SH-SY5Y (cell line): ENCODE results near the gene SORBS2.

Source experiments
- GATA2 ChIP-seq: IDR thresholded peaks from 2 replicates; pipeline ENCODE4 v1.6.1; 2011; ENCODE audit warnings: mild to moderate bottlenecking, low read depth, low read length
- GATA3 ChIP-seq: IDR thresholded peaks from 2 replicates; pipeline ENCODE4 v1.6.1; 2011; ENCODE audit warnings: low read depth, mild to moderate bottlenecking, low read length, moderate library complexity

The SORBS2 gene

GRCh38 chr4:185637163-185637875 is 174.7 kb downstream of the SORBS2 start:
- TF ChIP-seq GATA3 = no peak

GRCh38 chr4:185634066-185634652 is 177.8 kb downstream of the SORBS2 start:
- TF ChIP-seq GATA3 (no peak), GATA2 (no peak)

GRCh38 chr4:185626798-185627197 is 185.2 kb downstream of the SORBS2 start:
- no peak for TF ChIP-seq GATA2
- no peak for TF ChIP-seq GATA3

GRCh38 chr4:185625503-185625902 is 186.5 kb downstream of the SORBS2 start:
- TF ChIP-seq GATA2 = no peak
- TF ChIP-seq GATA3 = no peak

GRCh38 chr4:185624259-185624589 is 187.8 kb downstream of the SORBS2 start:
- TF ChIP-seq GATA3 (no peak), GATA2 (no peak)

GRCh38 chr4:185623444-185624258 is 188.3 kb downstream of the SORBS2 start:
- TF ChIP-seq GATA2 = no peak
- TF ChIP-seq GATA3 = no peak

- TF ChIP-seq GATA3 (no peak), GATA2 (no peak)
Observed at GRCh38 chr4:185608185-185608584, 203.8 kb downstream of the SORBS2 start.

- no peak for TF ChIP-seq GATA2
- no peak for TF ChIP-seq GATA3
Observed at GRCh38 chr4:185602397-185602796, 209.6 kb downstream of the SORBS2 start.

GRCh38 chr4:185600801-185601434 is 211.1 kb downstream of the SORBS2 start:
- TF ChIP-seq GATA2 (no peak), GATA3 (no peak)

- TF ChIP-seq GATA2 (no peak), GATA3 (no peak)
Observed at GRCh38 chr4:185599553-185600243, 212.3 kb downstream of the SORBS2 start.

- no peak for TF ChIP-seq GATA2
- no peak for TF ChIP-seq GATA3
Observed at GRCh38 chr4:185598846-185599552, 213.0 kb downstream of the SORBS2 start.

GRCh38 chr4:185597532-185598188 is 214.3 kb downstream of the SORBS2 start:
- TF ChIP-seq GATA3 (no peak), GATA2 (no peak)
